Sigmoid colon (tissue), 7 donors: ENCODE measurements around the gene FLNB. TPM values are rescaled to one million over a fixed set of nuclear protein-coding genes. Genes with fewer than 3 reads are reported as not detected.

Experiments used
- DNase-seq: peaks from one replicate; pipeline ENCODE4 v3.0.0-alpha.2; 2019
- H3K27ac ChIP-seq, 4 donors: fragments of 200-600 bp; sonication (generic); one replicate each; pipeline ENCODE4 v1.5.1; 2016 to 2019; ENCODE audit warnings: mild to moderate bottlenecking in 1 of 4
- H3K27me3 ChIP-seq, 3 donors: fragments of 200-600 bp; sonication (generic); one replicate each; pipeline ENCODE4 v1.5.1; 2019; ENCODE audit warnings: mild to moderate bottlenecking in 1 of 3
- H3K36me3 ChIP-seq, 4 donors: fragments of 200-600 bp; sonication (generic); one replicate each; pipeline ENCODE4 v1.5.1; 2016 to 2019
- H3K4me1 ChIP-seq, 4 donors: fragments of 200-600 bp; sonication (generic); one replicate each; pipeline ENCODE4 v1.5.1; 2017 to 2019
- H3K4me3 ChIP-seq, 4 donors: fragments of 200-600 bp; sonication (generic); one replicate each; pipeline ENCODE4 v1.5.1; 2017 to 2019; ENCODE audit warnings: mild to moderate bottlenecking in 2 of 4, moderate library complexity in 1 of 4
- H3K9me3 ChIP-seq, 4 donors: fragments of 200-600 bp in 3 of 4; sonication (generic) in 3 of 4; one replicate each; pipeline versions ENCODE4 v1.5.1 to v1.6.1; 2013 to 2019
- CTCF ChIP-seq, 4 experiments: fragments of 450-650 bp in 3 of 4; fragments of 200-600 bp in 1 of 4; IDR thresholded peaks; one replicate each; pipeline ENCODE4 v1.5.1; 2016 to 2019; ENCODE audit warnings: antibody characterized with exemption in 4 of 4, mild to moderate bottlenecking in 3 of 4, moderate library complexity in 2 of 4
- EP300 ChIP-seq, 4 donors: sonication (generic); formaldehyde crosslinking; IDR thresholded peaks; one replicate each; pipeline ENCODE4 v1.6.1; 2017; ENCODE audit warnings: antibody characterized with exemption in 4 of 4
- POLR2A ChIP-seq, 2 donors: fragments of 450-650 bp; IDR thresholded peaks; one replicate each; pipeline ENCODE4 v1.6.1; 2016; ENCODE audit warnings: antibody characterized with exemption in 2 of 2, mild to moderate bottlenecking in 2 of 2, moderate library complexity in 2 of 2
- POLR2AphosphoS5 ChIP-seq, 4 donors: sonication (generic); formaldehyde crosslinking; IDR thresholded peaks; one replicate each; pipeline ENCODE4 v1.6.1; 2017; ENCODE audit warnings: antibody characterized with exemption in 4 of 4
- WGBS, 2 donors: extraction: QIAGEN DNeasy Blood & Tissue Kit; methylation state at CpG; one replicate each; pipeline ENCODE4 v1.1.7; 2013; 5-methylcytosine and 5-hydroxymethylcytosine counted together
- intact Hi-C: fragments of 100-400 bp; cut with DNase I; formaldehyde crosslinking; loops from one replicate; pipeline ENCODE4 v1.15.1; 2023
- polyA plus RNA-seq, 3 donors: library from polyadenylated mRNA; stranded (reverse); fragments of 200-250 nt; gene quantifications; one replicate each; pipeline ENCODE4 v1.2.3, GENCODE V29; 2013
- total RNA-seq, 4 donors: library from RNA; depleted of rRNA; stranded (reverse); fragments of >200 nt; gene quantifications; one replicate each; pipeline ENCODE4 v1.1.0, GENCODE V29; 2016
- donor health status: healthy with polysubstance abuse.
- donor health status: Bipolar disorder and iron deficiency.
- donor health status: healthy.

The FLNB gene
- total and polyA plus RNA-seq, 7 donors, result 51.7 to 277 (median 109) TPM

- intact Hi-C loops, result loop anchor here (5.0 kb wide), 1 partner anchor 39 kb away; no protein-coding TSS in a partner anchor
- no peaks in the 10 kb centered on the region for H3K27me3 ChIP-seq
- DNase-seq, result peak; percentile 95
- peak overlapping the region; percentile 32 to 52 (median 46) for H3K4me3 ChIP-seq
- H3K9me3 ChIP-seq, result no peaks in the 10 kb centered on the region
- TF ChIP-seq POLR2AphosphoS5 (IDR thresholded peaks at IDR 0.05) (peak in 1 of 4 donors; percentile 38), EP300 (IDR thresholded peaks at IDR 0.05) (no peak), POLR2A (IDR thresholded peaks at IDR 0.05) (no peak), CTCF (IDR thresholded peaks at IDR 0.05) (peak; percentile 87 to 94 (median 91))
- H3K36me3 ChIP-seq, result no peaks in the 10 kb centered on the region
- H3K27ac ChIP-seq, result peak overlapping the region in 2 of 4 donors; percentile 5 to 61
- WGBS, 2 donors, result 7 to 10% methylated on average over 46 of the region's 46 CpGs
- H3K4me1 ChIP-seq, result peaks cover 0 to 46% (median 39%) of the 10 kb centered on the region in 4 donors
Observed at GRCh38 chr3:58177747-58178527, 169.7 kb downstream of the FLNB start.

- no peak for DNase-seq
- TF ChIP-seq POLR2AphosphoS5 (IDR thresholded peaks at IDR 0.05) (no peak), POLR2A (IDR thresholded peaks at IDR 0.05) (no peak), CTCF (IDR thresholded peaks at IDR 0.05) (no peak), EP300 (IDR thresholded peaks at IDR 0.05) (no peak)
- peaks cover 0 to 40% (median 36%) of the 10 kb centered on the region in 4 donors for H3K4me1 ChIP-seq
- intact Hi-C loops, result loop anchor here (5.0 kb wide), 1 partner anchor 39 kb away; no protein-coding TSS in a partner anchor
- no peaks in the 10 kb centered on the region for H3K9me3 ChIP-seq
- H3K36me3 ChIP-seq, result no peaks in the 10 kb centered on the region
- peak overlapping the region in 1 of 4 donors; percentile 61 for H3K27ac ChIP-seq
- peak overlapping the region in 1 of 4 donors; percentile 52 for H3K4me3 ChIP-seq
- 34 to 59% methylated on average over 17 of the region's 17 CpGs for WGBS, 2 donors
- no peaks in the 10 kb centered on the region for H3K27me3 ChIP-seq
Observed at GRCh38 chr3:58178528-58179234, 170.5 kb downstream of the FLNB start.

- no peak overlapping the region for H3K27ac ChIP-seq
- WGBS, 2 donors, result 83 to 90% methylated on average over 13 of the region's 13 CpGs
- intact Hi-C loops, result loop anchor here (5.0 to 10.0 kb wide), 2 partner anchors 38 to 245 kb away; no protein-coding TSS in a partner anchor
- H3K9me3 ChIP-seq, result no peaks in the 10 kb centered on the region
- DNase-seq, result no peak
- TF ChIP-seq POLR2AphosphoS5 (IDR thresholded peaks at IDR 0.05), result no peak
- no peak for TF ChIP-seq POLR2A (IDR thresholded peaks at IDR 0.05)
- TF ChIP-seq CTCF (IDR thresholded peaks at IDR 0.05), result no peak
- TF ChIP-seq EP300 (IDR thresholded peaks at IDR 0.05), result no peak
- H3K4me1 ChIP-seq, result peaks cover 0 to 37% (median 31%) of the 10 kb centered on the region in 4 donors
- no peak overlapping the region for H3K4me3 ChIP-seq
- no peaks in the 10 kb centered on the region for H3K36me3 ChIP-seq
- H3K27me3 ChIP-seq, result no peaks in the 10 kb centered on the region
Observed at GRCh38 chr3:58179235-58180098, 171.2 kb downstream of the FLNB start.

- H3K9me3 ChIP-seq, result no peaks in the 10 kb centered on the region
- 89 to 93% methylated on average over 12 of the region's 12 CpGs for WGBS, 2 donors
- peaks cover 0 to 29% (median 22%) of the 10 kb centered on the region in 4 donors for H3K4me1 ChIP-seq
- intact Hi-C loops, result loop anchor here (10.0 kb wide), 1 partner anchor 245 kb away; no protein-coding TSS in a partner anchor
- no peak overlapping the region for H3K27ac ChIP-seq
- no peaks in the 10 kb centered on the region for H3K36me3 ChIP-seq
- H3K27me3 ChIP-seq, result no peaks in the 10 kb centered on the region
- H3K4me3 ChIP-seq, result no peak overlapping the region
- TF ChIP-seq POLR2A (IDR thresholded peaks at IDR 0.05), result no peak
- TF ChIP-seq EP300 (IDR thresholded peaks at IDR 0.05), result no peak
- no peak for TF ChIP-seq POLR2AphosphoS5 (IDR thresholded peaks at IDR 0.05)
- TF ChIP-seq CTCF (IDR thresholded peaks at IDR 0.05), result no peak
- no peak for DNase-seq
Observed at GRCh38 chr3:58180099-58180880, 172.1 kb downstream of the FLNB start.
